Activated CD8-positive, alpha-beta memory T cell treated with anti-CD3 and anti-CD28 coated beads, Interleukin-2, amount 50 U/mL, for 24 hours (primary cell): ENCODE results near the gene PSMD11.
"Not testable (repeated sequence)": the region's sequence is repeated elsewhere in the genome, so short reads cannot be mapped to it uniquely, and the experiment has no call there.

Source experiments
- DNase-seq: peaks from one replicate; pipeline ENCODE4 v3.0.0-alpha.2; 2020; ENCODE audit errors: extremely low read depth

PSMD11 gene

GRCh38 chr17:32510466-32510865 is 66.2 kb downstream of the PSMD11 start:
- no peak for DNase-seq

- no peak for DNase-seq
These were observed 68.0 kb downstream of the PSMD11 start for GRCh38 chr17:32512328-32512727.

DNA sequence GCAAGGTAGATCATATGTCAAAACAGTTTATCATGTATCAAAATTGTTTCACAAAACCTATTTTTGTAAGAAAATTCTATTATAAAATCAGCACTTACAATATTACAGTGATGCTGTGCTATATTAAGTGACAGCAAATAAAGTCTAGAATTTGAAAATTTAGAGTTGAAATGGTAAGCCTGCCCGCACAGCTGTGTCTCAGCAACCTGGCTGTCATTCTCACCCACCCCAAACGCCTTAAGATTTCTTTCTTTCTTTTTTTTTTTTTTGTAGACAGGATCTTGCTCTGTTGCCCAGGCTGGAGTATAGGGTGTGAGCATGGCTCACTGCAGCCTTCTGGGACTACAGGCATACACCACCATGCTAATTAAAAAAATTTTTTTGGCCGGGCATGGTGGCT is 69.3 kb downstream of the PSMD11 start:
- no peak for DNase-seq

- no peak for DNase-seq
These were observed 70.3 kb downstream of the PSMD11 start for GRCh38 chr17:32514606-32515005.

GRCh38 chr17:32515677-32516383 is 71.5 kb downstream of the PSMD11 start:
- no peak for DNase-seq

- DNase-seq = no peak
These were observed 72.1 kb downstream of the PSMD11 start for GRCh38 chr17:32516450-32516849.

- DNase-seq = no peak
These were observed 72.8 kb downstream of the PSMD11 start for GRCh38 chr17:32516940-32517701.

GRCh38 chr17:32517982-32518381 is 73.7 kb downstream of the PSMD11 start:
- no peak for DNase-seq

- DNase-seq = no peak
These were observed 74.4 kb downstream of the PSMD11 start for GRCh38 chr17:32518646-32519227.

- no peak for DNase-seq
These were observed 75.2 kb downstream of the PSMD11 start for GRCh38 chr17:32519228-32520103.

- no peak for DNase-seq
These were observed 75.9 kb downstream of the PSMD11 start for GRCh38 chr17:32520104-32520701.

GRCh38 chr17:32520737-32521404 is 76.6 kb downstream of the PSMD11 start:
- DNase-seq = no peak

GRCh38 chr17:32523017-32523680 is 78.8 kb downstream of the PSMD11 start:
- DNase-seq = no peak

DNA sequence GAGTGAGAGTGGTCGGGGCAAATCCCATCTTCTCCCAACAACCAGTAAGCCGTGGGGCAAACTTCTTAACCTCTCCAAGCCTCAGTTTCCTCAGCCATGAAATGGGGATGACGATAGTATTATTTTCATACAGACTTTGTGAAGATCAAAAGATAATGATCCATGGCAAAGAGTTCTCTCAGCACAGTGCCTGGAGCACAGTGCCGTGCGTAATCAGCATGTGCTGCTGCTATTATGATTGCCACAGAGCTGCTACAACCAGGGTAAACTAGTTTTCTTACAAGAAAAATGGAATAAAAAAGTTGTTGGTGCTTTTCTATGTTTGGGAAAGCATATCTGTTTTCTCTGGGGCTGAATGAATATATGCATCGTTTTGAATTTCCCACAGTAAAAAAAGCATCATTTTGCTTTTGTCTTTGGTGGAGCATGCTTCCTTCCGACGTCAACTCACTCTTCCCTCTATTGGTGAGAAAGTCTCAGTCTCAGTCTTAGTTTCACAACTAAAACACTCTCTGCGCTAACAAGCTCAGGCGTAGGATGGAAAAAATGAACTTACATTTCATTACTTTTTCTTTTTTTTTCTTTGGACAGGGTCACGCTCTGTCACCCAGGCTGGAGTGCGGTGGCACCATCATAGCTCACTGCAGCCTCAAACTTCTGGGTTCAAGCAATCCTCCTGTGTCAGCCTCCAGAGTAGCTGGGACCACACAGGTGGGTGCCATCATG is 79.7 kb downstream of the PSMD11 start:
- DNase-seq = no peak

- not testable (repeated sequence) for DNase-seq
These were observed 80.2 kb downstream of the PSMD11 start for GRCh38 chr17:32524553-32524880.

DNA sequence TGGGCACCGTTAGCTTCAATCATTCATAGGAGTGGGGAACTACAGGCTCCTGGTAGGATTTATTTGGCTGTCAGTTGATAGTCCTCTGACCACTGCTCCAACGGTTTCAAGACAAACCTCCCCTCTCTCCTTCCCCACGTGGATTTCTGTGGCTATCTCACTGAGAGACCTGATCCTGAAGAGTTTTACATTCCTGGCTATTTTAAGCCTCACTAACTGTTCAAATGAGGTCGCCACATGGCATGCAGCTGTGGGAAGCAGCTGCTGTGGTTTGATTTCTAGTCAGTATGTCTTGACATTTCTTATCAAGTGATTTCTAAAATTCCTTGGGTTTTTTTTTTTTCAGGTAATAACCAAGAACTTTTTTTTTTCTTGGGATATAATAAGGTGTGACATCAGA is 80.8 kb downstream of the PSMD11 start:
- DNase-seq = no peak

DNA sequence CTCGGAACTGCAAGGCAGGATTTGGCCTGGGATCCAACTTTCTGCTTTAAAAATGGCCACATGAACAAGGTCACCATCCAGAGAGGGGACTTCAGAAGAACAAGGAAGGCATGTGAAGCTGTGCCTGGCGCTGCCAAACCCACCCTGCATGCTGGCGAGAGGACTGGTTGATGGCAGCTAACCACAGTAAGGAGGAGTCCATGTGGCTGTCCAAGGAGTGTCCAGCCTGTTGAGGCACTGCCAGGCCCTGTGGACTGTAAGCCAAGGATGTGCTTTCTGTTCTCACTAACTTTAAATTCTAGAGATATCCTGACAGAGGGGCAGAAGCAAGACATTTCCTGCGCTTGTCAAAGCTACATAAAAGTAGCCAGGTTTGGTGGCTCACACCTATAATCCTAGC is 82.8 kb downstream of the PSMD11 start:
- DNase-seq = no peak

GRCh38 chr17:32528825-32529224 is 84.5 kb downstream of the PSMD11 start:
- no peak for DNase-seq

- DNase-seq = no peak
These were observed 85.3 kb downstream of the PSMD11 start for GRCh38 chr17:32529604-32530003.
